Testis (tissue), 2 donors: ENCODE data around the gene RNF217.

Experiments used
- POLR2A ChIP-seq: fragments of 450-650 bp; IDR thresholded peaks from one replicate; pipeline ENCODE4 v1.6.1; 2017; ENCODE audit warnings: antibody characterized with exemption, mild to moderate bottlenecking, moderate library complexity
- TF ChIP-seq, protein P1 (sequence below), 3 experiments: fragments of 450-650 bp in 2 of 3; fragments of 200-600 bp in 1 of 3; sonication (generic) in 1 of 3; IDR thresholded peaks; one replicate each; pipeline ENCODE4 v1.5.1; 2016 to 2019; ENCODE audit warnings: antibody characterized with exemption in 3 of 3, mild to moderate bottlenecking in 2 of 3, moderate library complexity in 1 of 3

DNA sequence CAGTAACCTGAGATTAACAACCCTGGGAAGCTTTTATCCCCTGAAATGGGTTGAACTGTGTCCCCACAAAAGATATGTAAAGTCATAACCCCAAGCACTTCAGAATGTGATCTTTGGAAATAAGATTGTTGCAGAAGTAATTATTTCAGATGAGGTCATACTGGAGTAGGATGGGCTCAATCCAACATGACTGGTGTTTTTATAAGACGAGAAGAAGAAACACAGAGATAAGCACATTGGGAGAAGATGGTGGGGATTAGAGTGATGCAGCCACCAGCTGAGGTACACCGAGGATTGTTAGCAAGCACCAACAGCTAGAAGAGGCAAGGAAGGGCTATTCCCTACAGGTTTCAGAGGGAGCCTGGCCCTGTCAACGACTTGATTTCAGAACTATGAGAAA is 12.5 kb upstream of the RNF217 start:
- TF ChIP-seq, protein P1, sequence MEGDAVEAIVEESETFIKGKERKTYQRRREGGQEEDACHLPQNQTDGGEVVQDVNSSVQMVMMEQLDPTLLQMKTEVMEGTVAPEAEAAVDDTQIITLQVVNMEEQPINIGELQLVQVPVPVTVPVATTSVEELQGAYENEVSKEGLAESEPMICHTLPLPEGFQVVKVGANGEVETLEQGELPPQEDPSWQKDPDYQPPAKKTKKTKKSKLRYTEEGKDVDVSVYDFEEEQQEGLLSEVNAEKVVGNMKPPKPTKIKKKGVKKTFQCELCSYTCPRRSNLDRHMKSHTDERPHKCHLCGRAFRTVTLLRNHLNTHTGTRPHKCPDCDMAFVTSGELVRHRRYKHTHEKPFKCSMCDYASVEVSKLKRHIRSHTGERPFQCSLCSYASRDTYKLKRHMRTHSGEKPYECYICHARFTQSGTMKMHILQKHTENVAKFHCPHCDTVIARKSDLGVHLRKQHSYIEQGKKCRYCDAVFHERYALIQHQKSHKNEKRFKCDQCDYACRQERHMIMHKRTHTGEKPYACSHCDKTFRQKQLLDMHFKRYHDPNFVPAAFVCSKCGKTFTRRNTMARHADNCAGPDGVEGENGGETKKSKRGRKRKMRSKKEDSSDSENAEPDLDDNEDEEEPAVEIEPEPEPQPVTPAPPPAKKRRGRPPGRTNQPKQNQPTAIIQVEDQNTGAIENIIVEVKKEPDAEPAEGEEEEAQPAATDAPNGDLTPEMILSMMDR (IDR thresholded peaks at IDR 0.05) = no peak
- TF ChIP-seq POLR2A = no peak
